NT2/D1 (cell line): Measurements from ENCODE around the gene GPD1.

ENCODE experiments used
- YY1 ChIP-seq: IDR thresholded peaks from 2 replicates; pipeline ENCODE4 v1.6.1; 2011; ENCODE audit not compliant: insufficient read length, insufficient read depth
- ZNF274 ChIP-seq: IDR thresholded peaks from 2 replicates; pipeline ENCODE4 v1.6.1; 2011; ENCODE audit warnings: mild to moderate bottlenecking, low read depth, low read length

GRCh38 chr12:50101663-50102062, 2.1 kb upstream of the GPD1 start:
- no peak for TF ChIP-seq ZNF274
- no peak for TF ChIP-seq YY1
